HG03460 (cell line): Measurements from ENCODE around the gene RASA3.

Experiments used
- ATAC-seq: cut with Tn5 transposase; IDR thresholded peaks from one replicate; pipeline ENCODE4 v1.9.1; 2021; ENCODE audit not compliant: unreplicated experiment

Gene RASA3

GRCh38 chr13:113928685-113929627 lies 203.5 kb downstream of the RASA3 start:
- ATAC-seq: no peak
